K562 treated with DMSO at 1 percent for 4 hours (cell line): ENCODE measurements around the gene OR13C5. TPM values are rescaled to one million over a fixed set of nuclear protein-coding genes. Genes with fewer than 3 reads are reported as not detected.

Experiments
- total RNA-seq: library from RNA; unstranded; fragments of 300-600 nt; gene quantifications from 2 replicates; pipeline ENCODE4 v1.2.3, GENCODE V29; 2022; ENCODE audit not compliant: insufficient read depth

OR13C5 gene
- not detected in 2 replicates for total RNA-seq

GRCh38 chr9:104599313-104599712, at the start of gene OR13C5:
Gene OR13C5 (minus strand): TSS chr9:104599413. CDS start chr9:104599413, 0 bp downstream.

GRCh38 chr9:104618104-104618503, 18.9 kb upstream of the OR13C5 start, which contains the start of gene OR13C9:
Gene OR13C9 (minus strand): TSS chr9:104618204. CDS start chr9:104618204, 0 bp downstream.

GRCh38 chr9:104605527-104605926, 6.3 kb upstream of the OR13C5 start, which contains the start of gene OR13C2:
Gene OR13C2 (minus strand): TSS chr9:104605627. CDS start chr9:104605627, 0 bp downstream.

GRCh38 chr9:104568868-104569267, 30.3 kb downstream of the OR13C5 start, which contains the start of gene OR13C8:
Gene OR13C8 (plus strand): TSS chr9:104569168. CDS start chr9:104569168, 0 bp downstream.

Other genes starting within 250 kb of the OR13C5 start
- not detected in 2 replicates for gene OR13F1, start 95.2 kb downstream of the OR13C5 start, total RNA-seq
- gene OR13C4, start 72.2 kb downstream of the OR13C5 start, total RNA-seq: not detected in 2 replicates
- not detected in 2 replicates for gene OR13C3, start 62.6 kb downstream of the OR13C5 start, total RNA-seq
- not detected in 2 replicates for gene OR13C8, start 30.2 kb downstream of the OR13C5 start, total RNA-seq
- gene OR13C2, start 6.2 kb upstream of the OR13C5 start, total RNA-seq: not detected in 2 replicates
- not detected in 2 replicates for gene OR13C9, start 18.8 kb upstream of the OR13C5 start, total RNA-seq
- not detected in 2 replicates for gene OR13D1, start 95.1 kb upstream of the OR13C5 start, total RNA-seq
- gene NIPSNAP3A, start 148.3 kb upstream of the OR13C5 start, total RNA-seq: 24.0 and 24.1 TPM in 2 replicates
- gene NIPSNAP3B, start 164.7 kb upstream of the OR13C5 start, total RNA-seq: 1.5 and 2.1 TPM in 2 replicates